Adrenal gland (tissue), 5 donors: ENCODE measurements around the gene AKIRIN2.
"Not testable (repeated sequence)": the region's sequence is repeated elsewhere in the genome, so short reads cannot be mapped to it uniquely, and the experiment has no call there.

Source experiments
- CTCF ChIP-seq, 6 experiments: fragments of 450-650 bp in 4 of 6; fragments of 200-600 bp in 2 of 6; sonication (generic) in 1 of 6; IDR thresholded peaks; 1 replicate in 5 of 6; 2 replicates in 1 of 6; pipeline versions ENCODE4 v1.5.1 to v1.8.0; 2016 to 2021; ENCODE audit warnings: antibody characterized with exemption in 6 of 6, mild to moderate bottlenecking in 2 of 6, moderate library complexity in 1 of 6
- POLR2A ChIP-seq, 2 donors: fragments of 450-650 bp; IDR thresholded peaks; one replicate each; pipeline ENCODE4 v1.6.1; 2017; ENCODE audit warnings: antibody characterized with exemption in 2 of 2, mild to moderate bottlenecking in 2 of 2, moderate library complexity in 1 of 2
- donor health status: DM: no; HTN: no; CAD: no.

- not testable (repeated sequence) for TF ChIP-seq CTCF, POLR2A (IDR thresholded peaks at IDR 0.05)
These were observed 1.0 kb upstream of the AKIRIN2 start for GRCh38 chr6:87703039-87703438.
